ENCODE results near the gene GAS7. TPM values are rescaled to one million over a fixed set of nuclear protein-coding genes. Genes with fewer than 3 reads are reported as not detected.
A peak's percentile ranks its signal among the peaks of the same experiment; 100 is the strongest.

Gene GAS7
- total RNA-seq, 2 donors from 2014 or later, result 10.3 to 144 TPM

- TF ChIP-seq CTCF (IDR thresholded peaks at IDR 0.05) (no peak), POLR2AphosphoS5 (IDR thresholded peaks at IDR 0.05) (no peak), POLR2A (IDR thresholded peaks at IDR 0.05) (no peak)
- no peak for DNase-seq (ENCODE audit: low spot score)
- intact Hi-C loops (cut with DNase I), result no loop called here
- Histone ChIP-seq H3K27me3 (replicated peaks; ENCODE audit: insufficient read depth) (no peaks in the 10 kb centered on the region), H3K36me3 (no peaks in the 10 kb centered on the region), H3K4me3 (no peak overlapping the region), H3K27ac (no peak overlapping the region), H3K4me1 (replicated peaks) (no peaks in the 10 kb centered on the region), H3K9me3 (no peaks in the 10 kb centered on the region)
- 71% methylated on average over 17 of the region's 17 CpGs for WGBS
Measured at GRCh38 chr17:10121971-10122707, 76.3 kb downstream of the GAS7 start.

GRCh38 chr17:10120749-10121148 is 77.7 kb downstream of the GAS7 start:
- no peak overlapping the region for H3K27ac ChIP-seq
- H3K36me3 ChIP-seq, result no peaks in the 10 kb centered on the region
- TF ChIP-seq POLR2A (IDR thresholded peaks at IDR 0.05), result no peak
- no peak for TF ChIP-seq POLR2AphosphoS5 (IDR thresholded peaks at IDR 0.05)
- no peak for TF ChIP-seq CTCF (IDR thresholded peaks at IDR 0.05)
- H3K27me3 ChIP-seq (replicated peaks; ENCODE audit: insufficient read depth), result no peaks in the 10 kb centered on the region
- 57% methylated on average over 12 of the region's 12 CpGs for WGBS
- no peaks in the 10 kb centered on the region for H3K4me1 ChIP-seq (replicated peaks)
- no peak for DNase-seq (ENCODE audit: low spot score)
- no peak overlapping the region for H3K4me3 ChIP-seq
- intact Hi-C loops (cut with DNase I), result no loop called here
- no peaks in the 10 kb centered on the region for H3K9me3 ChIP-seq

- 71% methylated on average over 10 of the region's 10 CpGs for WGBS
- TF ChIP-seq CTCF (IDR thresholded peaks at IDR 0.05), result no peak
- no peak for TF ChIP-seq POLR2A (IDR thresholded peaks at IDR 0.05)
- no peak for TF ChIP-seq POLR2AphosphoS5 (IDR thresholded peaks at IDR 0.05)
- H3K36me3 ChIP-seq, result no peaks in the 10 kb centered on the region
Measured at GRCh38 chr17:10120109-10120485, 78.3 kb downstream of the GAS7 start.

GRCh38 chr17:10119203-10120108 is 79.0 kb downstream of the GAS7 start:
- TF ChIP-seq POLR2AphosphoS5 (IDR thresholded peaks at IDR 0.05) (peak; percentile 98), POLR2A (IDR thresholded peaks at IDR 0.05) (no peak), CTCF (IDR thresholded peaks at IDR 0.05) (peak in 1 of 4 experiments; percentile 30)
- H3K4me1 ChIP-seq (replicated peaks), result no peaks in the 10 kb centered on the region
- no peaks in the 10 kb centered on the region for H3K9me3 ChIP-seq
- no peaks in the 10 kb centered on the region for H3K27me3 ChIP-seq (replicated peaks; ENCODE audit: insufficient read depth)
- no peak overlapping the region for H3K4me3 ChIP-seq
- 48% methylated on average over 7 of the region's 8 CpGs for WGBS
- H3K27ac ChIP-seq, result no peak overlapping the region
- intact Hi-C loops (cut with DNase I), result loop anchor here (10.0 kb wide), 1 partner anchor 95 kb away; no protein-coding TSS in a partner anchor
- peak; percentile 95 for DNase-seq (ENCODE audit: low spot score)
- H3K36me3 ChIP-seq, result no peaks in the 10 kb centered on the region

More at GRCh38 chr17:10120109-10120485, 78.3 kb downstream of the GAS7 start:
- H3K4me3 ChIP-seq, result no peak overlapping the region
- H3K27ac ChIP-seq, result no peak overlapping the region
- intact Hi-C loops (cut with DNase I), result no loop called here
- H3K9me3 ChIP-seq, result no peaks in the 10 kb centered on the region
- H3K27me3 ChIP-seq (replicated peaks; ENCODE audit: insufficient read depth), result no peaks in the 10 kb centered on the region
- DNase-seq (ENCODE audit: low spot score), result no peak
- H3K4me1 ChIP-seq (replicated peaks), result no peaks in the 10 kb centered on the region

Data from prostate gland (tissue), 2 donors.